ENCODE results near the gene TBX1. TPM values are rescaled to one million over a fixed set of nuclear protein-coding genes. Genes with fewer than 3 reads are reported as not detected.

The TBX1 gene
- total RNA-seq = under 1 TPM in 1 of 2 donors, not detected in 1; 0.12 TPM

DNA sequence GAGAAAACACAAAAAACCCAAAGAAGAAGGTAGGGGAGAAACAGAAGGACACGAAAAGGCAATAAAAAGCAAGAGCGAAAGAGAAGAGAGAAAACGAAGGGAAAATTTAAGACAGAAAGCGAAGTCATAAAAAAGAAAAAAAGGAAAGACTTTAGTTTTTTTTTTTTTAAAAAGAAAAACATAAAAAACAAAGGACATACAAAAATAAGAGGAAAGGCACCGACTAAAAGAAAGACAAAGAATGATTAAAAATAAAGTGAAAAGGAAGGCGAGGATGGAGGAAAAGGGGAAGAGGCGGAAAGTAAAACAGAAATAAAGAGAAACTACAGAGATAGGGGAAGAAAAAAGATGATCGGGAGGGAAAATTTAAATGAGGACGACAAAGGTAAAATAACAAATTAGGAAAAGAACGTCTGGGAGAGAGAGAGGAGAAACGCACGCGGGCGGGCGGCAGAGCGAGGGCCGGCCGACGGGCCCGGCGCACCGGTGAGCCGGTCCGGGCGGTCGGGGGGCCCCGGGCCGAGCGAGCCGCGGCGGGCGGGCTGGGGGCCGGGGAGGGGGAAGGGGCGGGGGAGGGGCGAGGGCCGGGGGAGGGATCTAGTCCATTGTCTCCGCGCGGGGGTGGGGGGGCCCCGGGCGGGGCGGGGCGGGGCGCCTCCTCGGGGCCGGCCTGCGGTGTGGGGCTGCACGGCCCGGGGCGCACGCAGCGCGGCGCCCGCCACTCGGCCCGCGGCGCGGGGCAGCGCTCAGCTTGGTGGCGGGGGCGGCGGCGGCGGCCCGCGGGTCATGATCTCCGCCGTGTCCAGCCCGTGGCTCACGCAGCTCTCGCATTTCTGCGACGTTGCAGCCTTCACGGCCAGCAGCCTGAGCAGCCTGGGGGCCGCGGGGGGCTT is at the start of gene TBX1:
TSS of gene TBX1 (plus strand) at position 721 of the 893 bp plus-strand sequence. CDS start at position 787, 66 bp downstream.
- peak within 1 kb of the TSS; percentile 87 to 95 for H3K4me3 Mint-ChIP-seq
- no peaks in the 10 kb centered on the region for H3K9me3 Mint-ChIP-seq
- H3K27me3 Mint-ChIP-seq (ENCODE audit: low read depth) = peaks cover 62% of the 10 kb centered on the region
- peaks cover 27% of the 10 kb centered on the region for H3K4me1 Mint-ChIP-seq (ENCODE audit: low read depth)
- ATAC-seq (replicated peaks in 1 of 2) = no peak
- peak within 1 kb of the TSS; percentile 82 for H3K27ac Mint-ChIP-seq
- no peak for DNase-seq
- peaks cover 4 to 5% of the 10 kb centered on the region in 2 donors for H3K36me3 Mint-ChIP-seq (ENCODE audit: insufficient read depth in 2 of 2)

DNA sequence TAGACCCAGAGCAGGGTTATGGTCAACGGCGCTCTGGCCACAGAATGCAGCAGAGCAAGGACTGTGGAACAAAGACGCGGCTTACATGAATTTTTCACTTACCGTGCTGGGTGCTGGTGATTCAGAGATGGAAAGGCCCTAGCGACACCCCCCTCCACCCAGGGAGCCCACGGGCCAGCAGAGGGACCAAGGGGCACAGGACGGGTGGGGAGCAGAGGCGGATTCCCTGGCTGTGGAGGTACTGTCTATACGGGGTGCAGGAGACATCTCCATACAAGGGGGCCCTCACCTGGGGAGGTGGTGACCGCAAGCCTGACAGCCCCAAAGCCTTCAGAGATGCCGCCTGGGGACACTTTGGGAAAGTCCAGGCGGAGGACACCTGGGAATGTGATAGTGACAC is 47.3 kb upstream of the TBX1 start:
- Mint-ChIP-seq H3K36me3 (ENCODE audit: insufficient read depth in 2 of 2) (no peaks in the 10 kb centered on the region), H3K4me3 (peak overlapping the region; percentile 70 to 74), H3K9me3 (no peaks in the 10 kb centered on the region), H3K27me3 (ENCODE audit: low read depth) (peaks cover 7% of the 10 kb centered on the region), H3K27ac (no peak overlapping the region), H3K4me1 (ENCODE audit: low read depth) (no peaks in the 10 kb centered on the region)
- DNase-seq (no peak), ATAC-seq (replicated peaks in 1 of 2) (no peak)

DNA sequence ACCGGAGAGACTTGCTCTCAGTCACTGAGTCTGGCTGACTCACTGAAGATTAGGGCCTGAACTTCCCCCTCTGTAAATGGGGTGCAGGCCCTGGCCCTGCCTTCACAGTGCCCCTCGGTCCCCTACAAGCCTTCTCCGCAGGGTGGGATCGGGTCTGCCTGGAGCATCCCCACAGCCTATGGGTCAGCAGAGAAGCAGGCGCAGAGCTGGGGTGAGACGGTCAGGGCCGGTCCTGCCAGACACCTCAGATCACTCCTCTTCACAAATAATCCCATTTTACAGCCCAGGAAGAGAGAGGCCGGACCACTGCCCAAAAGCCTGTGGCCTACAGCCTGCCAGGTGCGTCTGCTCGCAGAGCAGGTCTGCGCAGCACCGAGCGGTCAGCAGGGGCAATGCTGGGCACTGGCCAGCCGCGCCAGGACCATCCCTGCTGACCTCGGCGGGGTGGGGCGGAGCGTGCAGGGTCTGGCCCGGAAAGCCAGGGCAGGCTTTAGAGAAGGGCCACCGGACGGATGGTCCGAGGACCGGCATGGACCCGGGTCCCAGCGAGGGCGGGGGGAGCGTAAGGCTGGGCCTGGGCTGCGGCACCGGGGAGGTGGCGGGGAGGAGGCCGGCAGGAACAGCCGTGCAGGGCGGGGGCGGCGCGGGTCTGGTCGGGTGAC is 46.8 kb upstream of the TBX1 start:
- no peak for DNase-seq
- no peak for ATAC-seq (replicated peaks in 1 of 2)
- Mint-ChIP-seq H3K4me3 (peak overlapping the region; percentile 70 to 74), H3K36me3 (ENCODE audit: insufficient read depth in 2 of 2) (no peaks in the 10 kb centered on the region), H3K27me3 (ENCODE audit: low read depth) (peaks cover 7% of the 10 kb centered on the region), H3K9me3 (no peaks in the 10 kb centered on the region), H3K27ac (no peak overlapping the region), H3K4me1 (ENCODE audit: low read depth) (no peaks in the 10 kb centered on the region)

DNA sequence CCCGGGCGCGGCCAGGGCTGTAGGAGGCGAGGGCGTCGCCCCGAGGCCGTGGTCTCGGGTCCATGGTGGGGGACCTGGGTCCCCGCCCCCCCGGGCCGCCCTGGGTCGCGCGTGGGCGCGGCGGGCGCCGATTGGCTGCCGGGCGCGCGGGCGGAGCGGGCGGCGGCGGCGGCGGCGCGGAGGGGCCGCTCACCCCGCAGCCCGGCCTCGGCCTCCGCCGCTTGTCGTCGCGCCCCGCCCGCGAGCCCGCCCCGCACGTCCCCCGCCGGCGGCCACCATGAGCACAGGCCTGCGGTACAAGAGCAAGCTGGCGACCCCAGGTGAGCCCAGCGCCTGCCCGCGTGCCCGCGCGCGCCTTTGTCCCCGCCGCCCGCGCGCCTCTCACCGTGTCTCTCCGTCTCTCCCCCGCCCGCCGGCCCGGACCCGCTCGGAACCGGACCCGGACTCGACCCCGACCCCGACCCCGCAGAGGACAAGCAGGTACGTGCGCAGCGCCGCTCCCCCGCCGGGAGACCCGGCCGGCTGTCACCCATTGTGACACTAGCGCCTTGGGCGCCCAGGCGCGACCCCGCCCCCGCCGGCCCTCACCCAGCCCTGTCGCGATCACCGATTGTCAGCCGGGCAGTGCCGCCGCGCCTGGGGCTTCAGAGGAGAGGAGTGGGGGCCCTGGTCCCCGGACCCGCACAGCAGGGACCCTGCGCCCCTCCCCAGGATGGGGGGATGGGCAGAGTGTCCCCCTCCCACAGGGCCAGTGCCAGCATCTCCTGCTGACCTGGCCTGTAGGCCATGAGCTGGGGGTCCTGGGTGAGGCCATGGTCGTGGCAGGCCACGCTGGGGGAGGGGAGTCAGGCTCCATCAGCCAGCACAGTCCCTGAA is 46.0 kb upstream of the TBX1 start, which contains the start of gene SEPTIN5:
TSS of gene SEPTIN5 (plus strand) at position 192 of the 876 bp plus-strand sequence. CDS start at position 278, 86 bp downstream.
- Mint-ChIP-seq H3K4me3 (peak within 1 kb of the TSS; percentile 70 to 74), H3K27ac (no peak within 1 kb of the TSS), H3K27me3 (ENCODE audit: low read depth) (peaks cover 11% of the 10 kb centered on the region), H3K9me3 (no peaks in the 10 kb centered on the region), H3K36me3 (ENCODE audit: insufficient read depth in 2 of 2) (no peaks in the 10 kb centered on the region), H3K4me1 (ENCODE audit: low read depth) (peaks cover 5% of the 10 kb centered on the region)
- DNase-seq (no peak), ATAC-seq (replicated peaks in 1 of 2) (peak; percentile 10 to 23)

DNA sequence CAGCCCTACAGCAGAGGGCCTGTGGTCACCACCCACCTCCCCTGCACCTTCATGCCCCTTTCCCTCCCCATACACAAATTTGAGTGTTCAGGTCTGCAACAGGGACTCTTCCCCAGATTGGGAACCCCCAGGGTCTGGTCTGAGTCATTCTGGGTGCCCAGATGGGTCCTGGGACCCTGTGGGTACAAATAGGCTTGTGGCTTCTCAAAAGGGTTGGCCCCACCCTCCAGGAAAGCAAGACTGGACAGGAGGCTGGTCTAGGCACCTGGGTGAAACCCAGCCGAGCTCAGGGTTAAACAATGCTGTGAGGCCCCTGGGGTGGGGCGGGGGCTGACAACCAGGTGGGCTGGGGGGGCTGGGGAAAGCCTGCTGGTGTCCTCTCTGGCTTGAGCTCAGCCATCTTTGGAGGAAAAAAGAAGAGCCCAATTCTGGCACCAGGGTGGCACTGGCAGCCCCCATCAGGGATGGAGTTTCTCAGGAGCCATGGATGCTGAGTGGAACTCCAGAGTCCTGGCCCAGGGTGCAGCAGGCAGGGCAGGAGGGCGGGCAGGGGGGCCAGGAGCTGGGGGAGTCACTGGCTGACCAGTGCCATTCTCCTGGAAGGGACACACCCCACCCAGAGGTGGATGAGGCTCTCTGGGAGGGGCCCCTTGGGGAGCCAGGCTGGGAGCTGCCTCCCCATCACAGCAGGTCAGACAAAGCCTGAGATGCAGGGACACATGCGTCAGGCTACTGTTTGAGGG is 45.2 kb upstream of the TBX1 start:
- peaks cover 17% of the 10 kb centered on the region for H3K27me3 Mint-ChIP-seq (ENCODE audit: low read depth)
- no peak for ATAC-seq (replicated peaks in 1 of 2)
- no peak overlapping the region for H3K27ac Mint-ChIP-seq
- no peaks in the 10 kb centered on the region for H3K36me3 Mint-ChIP-seq (ENCODE audit: insufficient read depth in 2 of 2)
- no peak for DNase-seq
- H3K9me3 Mint-ChIP-seq = no peaks in the 10 kb centered on the region
- H3K4me1 Mint-ChIP-seq (ENCODE audit: low read depth) = peaks cover 5% of the 10 kb centered on the region
- peak overlapping the region in 1 of 2 donors; percentile 66 for H3K4me3 Mint-ChIP-seq

DNA sequence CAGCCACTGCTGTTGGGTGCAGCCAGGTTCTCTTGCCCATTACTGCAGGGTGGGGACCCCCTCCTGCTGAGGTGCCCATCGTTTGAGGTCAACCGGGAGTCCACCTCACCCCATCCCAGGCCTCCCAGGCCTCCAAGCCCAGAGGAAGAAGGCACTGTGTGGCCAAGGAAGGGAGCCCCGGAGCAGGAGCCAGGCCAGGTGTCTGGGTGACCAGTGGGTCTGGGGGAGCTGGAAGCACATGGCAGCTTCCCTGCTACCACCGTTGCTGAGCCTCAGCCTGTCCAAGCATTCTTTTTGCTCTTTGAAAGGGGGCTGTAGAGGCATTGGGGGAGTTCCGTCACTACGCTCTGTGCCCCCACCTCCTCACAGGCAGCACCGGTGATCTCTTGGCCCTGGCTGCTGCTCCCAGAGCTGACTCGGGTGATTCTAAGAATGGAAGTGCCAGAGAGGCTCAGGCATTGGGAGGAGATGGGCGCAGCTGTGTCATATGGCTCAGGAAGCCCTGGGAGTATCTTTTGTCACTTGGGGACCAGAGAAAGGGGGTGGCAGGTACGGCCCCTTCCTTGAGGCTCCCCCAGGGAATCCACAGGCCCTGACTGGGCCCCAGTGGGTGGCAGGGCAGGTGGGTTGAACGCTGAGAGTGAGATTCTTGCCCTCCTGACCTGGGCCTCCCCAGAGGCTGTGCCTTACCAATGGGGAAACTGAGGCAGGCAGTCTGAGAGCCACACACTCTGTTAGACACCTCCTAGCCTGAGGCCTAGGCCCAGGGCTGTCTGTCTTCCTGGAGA is 44.3 kb upstream of the TBX1 start:
- DNase-seq (no peak), ATAC-seq (replicated peaks in 1 of 2) (no peak)
- H3K36me3 Mint-ChIP-seq (ENCODE audit: insufficient read depth in 2 of 2) = no peaks in the 10 kb centered on the region
- H3K4me3 Mint-ChIP-seq = peak overlapping the region; percentile 24 to 37
- H3K27ac Mint-ChIP-seq = no peak overlapping the region
- H3K9me3 Mint-ChIP-seq = no peaks in the 10 kb centered on the region
- peaks cover 5% of the 10 kb centered on the region for H3K4me1 Mint-ChIP-seq (ENCODE audit: low read depth)
- H3K27me3 Mint-ChIP-seq (ENCODE audit: low read depth) = peaks cover 26% of the 10 kb centered on the region

DNA sequence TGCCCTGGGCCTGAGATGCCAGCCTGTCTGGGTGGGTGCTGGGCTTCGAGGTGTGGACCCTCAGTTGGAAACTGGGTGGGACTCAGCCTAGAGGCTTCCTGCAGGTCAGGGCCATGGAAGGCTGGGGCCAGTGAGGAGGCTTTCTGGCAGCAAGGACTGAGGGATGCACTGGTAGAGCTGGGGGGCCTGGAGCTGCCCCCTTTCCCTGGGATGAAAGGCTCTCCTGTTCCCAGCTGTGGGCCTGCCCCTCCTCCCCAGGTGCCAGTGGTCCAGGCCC is 43.8 kb upstream of the TBX1 start:
- Mint-ChIP-seq H3K9me3 (no peaks in the 10 kb centered on the region), H3K27me3 (ENCODE audit: low read depth) (peaks cover 29% of the 10 kb centered on the region), H3K4me3 (peak overlapping the region in 1 of 2 donors; percentile 24), H3K4me1 (ENCODE audit: low read depth) (peaks cover 5% of the 10 kb centered on the region), H3K36me3 (ENCODE audit: insufficient read depth in 2 of 2) (no peaks in the 10 kb centered on the region), H3K27ac (no peak overlapping the region)
- DNase-seq = no peak
- ATAC-seq (replicated peaks in 1 of 2) = no peak

DNA sequence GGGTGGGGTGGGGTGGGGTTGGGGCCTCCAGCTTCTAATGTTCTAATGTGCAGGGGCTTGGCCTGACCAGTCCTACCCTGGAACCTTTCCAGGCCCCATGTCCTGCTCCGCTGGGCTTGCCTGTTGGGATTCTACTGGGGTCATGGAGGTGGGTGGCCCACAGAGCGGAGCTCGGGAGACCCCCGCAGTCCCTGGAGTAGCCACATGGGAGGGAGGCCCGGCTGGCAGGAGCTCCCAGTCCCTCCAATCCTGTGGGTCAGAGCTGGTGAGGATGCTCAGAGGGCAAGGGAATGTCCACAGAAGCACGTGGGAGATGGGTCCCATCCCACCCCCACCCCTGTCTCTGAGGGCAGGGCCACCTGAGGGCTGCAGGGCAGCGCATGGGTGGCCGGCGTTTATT is 43.4 kb upstream of the TBX1 start:
- ATAC-seq (replicated peaks in 1 of 2) (no peak), DNase-seq (no peak)
- H3K27me3 Mint-ChIP-seq (ENCODE audit: low read depth) = peaks cover 29% of the 10 kb centered on the region
- no peak overlapping the region for H3K4me3 Mint-ChIP-seq
- H3K4me1 Mint-ChIP-seq (ENCODE audit: low read depth) = peaks cover 5% of the 10 kb centered on the region
- no peak overlapping the region for H3K27ac Mint-ChIP-seq
- H3K36me3 Mint-ChIP-seq (ENCODE audit: insufficient read depth in 2 of 2) = no peaks in the 10 kb centered on the region
- H3K9me3 Mint-ChIP-seq = no peaks in the 10 kb centered on the region

DNA sequence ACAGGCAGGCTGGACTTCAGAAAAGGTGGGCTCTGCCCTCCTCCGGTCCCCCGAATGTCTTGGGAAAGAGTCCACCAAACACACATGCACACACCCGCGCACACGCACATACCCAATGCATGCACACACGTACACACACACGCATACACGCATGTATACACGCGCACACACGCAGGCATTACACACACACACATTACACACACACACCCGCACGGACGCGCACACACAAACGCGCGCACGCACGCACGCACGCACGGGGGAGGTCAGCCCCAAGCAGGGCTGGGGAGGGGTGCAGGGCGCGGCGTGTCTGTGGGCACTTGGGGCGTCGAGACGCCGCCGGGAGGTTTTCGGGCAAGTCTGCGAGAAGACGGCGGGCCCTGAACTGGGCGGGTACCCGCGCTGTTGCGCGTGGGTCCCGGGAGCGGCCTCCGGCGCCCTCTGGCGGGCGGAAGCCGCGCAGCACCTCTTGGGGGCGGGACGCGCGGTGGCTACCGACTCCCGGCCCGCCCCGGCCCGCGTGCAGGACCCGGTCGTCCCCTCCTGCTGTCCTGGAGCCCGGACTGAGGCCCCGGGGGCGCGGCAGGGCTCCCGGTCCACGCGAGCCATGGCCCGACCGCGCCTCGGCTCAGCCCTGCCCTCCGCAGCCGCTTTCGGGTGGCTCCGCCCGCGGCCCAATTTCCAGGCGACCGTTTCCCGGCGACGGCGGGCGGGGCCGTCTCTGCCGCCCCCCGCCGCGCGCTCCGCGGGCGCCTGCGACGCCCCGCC is 42.7 kb upstream of the TBX1 start:
- Mint-ChIP-seq H3K36me3 (ENCODE audit: insufficient read depth in 2 of 2) (no peaks in the 10 kb centered on the region), H3K4me3 (peak overlapping the region; percentile 58 to 70), H3K4me1 (ENCODE audit: low read depth) (peaks cover 5% of the 10 kb centered on the region)

DNA sequence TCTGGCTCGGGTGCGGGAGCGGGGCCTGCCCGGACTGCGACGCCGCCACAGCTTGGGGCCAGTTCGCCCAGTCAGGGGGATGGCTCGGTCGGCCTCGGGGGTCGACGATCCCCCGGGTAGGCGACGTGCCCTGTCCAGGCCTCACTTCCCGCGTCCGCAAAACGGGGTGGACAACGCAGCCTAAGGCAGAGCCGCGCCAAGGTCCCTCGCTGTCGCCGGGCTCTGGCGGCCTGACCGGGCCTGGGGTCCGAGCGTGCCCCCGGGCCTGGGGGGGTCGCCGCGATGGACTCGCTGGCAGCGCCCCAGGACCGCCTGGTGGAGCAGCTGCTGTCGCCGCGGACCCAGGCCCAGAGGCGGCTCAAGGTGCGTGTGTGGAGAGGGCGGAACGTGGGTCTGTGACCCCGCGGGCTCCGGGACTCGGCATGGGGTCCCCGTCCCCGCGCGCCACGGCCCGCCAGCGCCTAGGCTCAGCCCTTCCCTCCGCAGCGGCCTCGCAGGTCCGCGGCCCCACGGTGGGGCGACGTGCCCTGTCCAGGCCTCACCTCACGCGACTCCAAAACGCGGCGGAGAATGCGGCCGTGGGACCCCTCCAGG is 42.0 kb upstream of the TBX1 start:
- peak overlapping the region; percentile 49 for H3K4me3 Mint-ChIP-seq
- H3K27me3 Mint-ChIP-seq (ENCODE audit: low read depth) = peaks cover 36% of the 10 kb centered on the region
- DNase-seq (no peak), ATAC-seq (replicated peaks in 1 of 2) (no peak)
- H3K9me3 Mint-ChIP-seq = no peaks in the 10 kb centered on the region
- H3K27ac Mint-ChIP-seq = no peak overlapping the region
- H3K36me3 Mint-ChIP-seq (ENCODE audit: insufficient read depth in 2 of 2) = no peaks in the 10 kb centered on the region
- H3K4me1 Mint-ChIP-seq (ENCODE audit: low read depth) = peaks cover 12% of the 10 kb centered on the region

More for the DNA sequence above, 42.7 kb upstream of the TBX1 start:
- no peak overlapping the region for H3K27ac Mint-ChIP-seq
- H3K27me3 Mint-ChIP-seq (ENCODE audit: low read depth) = peaks cover 33% of the 10 kb centered on the region
- no peaks in the 10 kb centered on the region for H3K9me3 Mint-ChIP-seq
- ATAC-seq (replicated peaks in 1 of 2) (peak; percentile 89), DNase-seq (peak; percentile 83 to 91)

DNA sequence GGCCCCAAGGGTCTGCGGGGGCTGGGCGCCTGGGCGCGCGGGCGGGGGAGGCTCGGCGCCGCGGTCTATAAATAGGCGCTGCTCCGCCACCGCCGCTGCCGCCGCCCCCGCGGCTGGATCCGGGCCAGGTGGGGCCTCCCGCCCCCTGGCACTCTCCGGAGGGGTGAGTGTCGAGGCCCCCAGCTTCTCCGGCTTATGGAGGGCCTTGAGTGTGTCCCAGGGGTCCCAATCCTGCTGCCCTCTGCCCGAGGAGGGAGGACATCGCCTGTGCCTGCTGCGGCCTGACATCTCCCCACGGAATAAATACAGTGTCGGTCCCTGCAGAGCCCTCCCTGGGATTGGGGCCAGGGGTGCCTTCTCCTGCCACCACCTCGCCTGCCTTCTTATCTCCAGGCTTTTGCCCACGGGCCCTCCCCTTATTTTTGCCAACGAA is 41.5 kb upstream of the TBX1 start:
- peak overlapping the region; percentile 74 to 75 for H3K4me3 Mint-ChIP-seq
- no peaks in the 10 kb centered on the region for H3K9me3 Mint-ChIP-seq
- no peak for ATAC-seq (replicated peaks in 1 of 2)
- peaks cover 13% of the 10 kb centered on the region for H3K4me1 Mint-ChIP-seq (ENCODE audit: low read depth)
- DNase-seq = no peak
- no peak overlapping the region for H3K27ac Mint-ChIP-seq
- H3K27me3 Mint-ChIP-seq (ENCODE audit: low read depth) = peaks cover 32% of the 10 kb centered on the region
- no peaks in the 10 kb centered on the region for H3K36me3 Mint-ChIP-seq (ENCODE audit: insufficient read depth in 2 of 2)

Data from activated T-cell treated with anti-CD3 and anti-CD28 coated beads, Interleukin-2, amount 50 U/mL, for 72 hours (primary cell).